ENCODE data around the gene AOPEP.

DNA sequence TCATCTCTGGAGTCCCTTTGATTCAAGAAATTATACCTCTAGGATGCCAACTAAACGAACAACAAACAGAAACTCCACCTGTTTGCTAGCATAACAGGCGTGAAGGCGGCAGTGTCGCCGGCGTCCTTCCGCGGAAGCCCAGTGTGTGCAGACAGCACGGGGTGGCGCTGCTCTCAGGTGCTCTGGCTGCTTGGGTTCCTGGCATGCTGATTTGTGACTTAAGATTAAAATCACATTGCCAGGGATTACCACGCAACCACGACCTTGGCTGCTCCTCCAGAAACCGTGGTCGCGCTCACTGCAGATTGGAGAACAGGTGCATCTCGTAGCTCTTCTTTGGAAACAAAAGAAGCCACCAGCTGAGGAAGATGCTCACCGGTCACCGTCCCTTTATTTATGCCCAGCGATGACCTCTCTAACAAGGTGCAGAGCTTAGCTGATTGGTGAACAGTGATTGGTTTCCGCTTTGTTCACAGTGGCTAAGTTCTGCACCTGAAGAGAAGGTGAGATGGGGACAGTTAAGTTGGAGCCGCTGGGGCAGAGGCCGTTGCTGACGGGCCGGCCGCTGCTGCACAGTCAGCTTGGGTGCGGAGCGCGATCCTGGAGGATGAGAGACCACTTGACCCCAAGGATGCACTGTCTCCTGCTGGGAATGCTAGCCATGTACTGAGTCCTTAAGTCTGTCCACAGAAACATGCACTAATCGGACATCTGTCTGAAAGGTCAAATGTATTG lies 358.7 kb downstream of the AOPEP start:
- TF ChIP-seq, protein P1, sequence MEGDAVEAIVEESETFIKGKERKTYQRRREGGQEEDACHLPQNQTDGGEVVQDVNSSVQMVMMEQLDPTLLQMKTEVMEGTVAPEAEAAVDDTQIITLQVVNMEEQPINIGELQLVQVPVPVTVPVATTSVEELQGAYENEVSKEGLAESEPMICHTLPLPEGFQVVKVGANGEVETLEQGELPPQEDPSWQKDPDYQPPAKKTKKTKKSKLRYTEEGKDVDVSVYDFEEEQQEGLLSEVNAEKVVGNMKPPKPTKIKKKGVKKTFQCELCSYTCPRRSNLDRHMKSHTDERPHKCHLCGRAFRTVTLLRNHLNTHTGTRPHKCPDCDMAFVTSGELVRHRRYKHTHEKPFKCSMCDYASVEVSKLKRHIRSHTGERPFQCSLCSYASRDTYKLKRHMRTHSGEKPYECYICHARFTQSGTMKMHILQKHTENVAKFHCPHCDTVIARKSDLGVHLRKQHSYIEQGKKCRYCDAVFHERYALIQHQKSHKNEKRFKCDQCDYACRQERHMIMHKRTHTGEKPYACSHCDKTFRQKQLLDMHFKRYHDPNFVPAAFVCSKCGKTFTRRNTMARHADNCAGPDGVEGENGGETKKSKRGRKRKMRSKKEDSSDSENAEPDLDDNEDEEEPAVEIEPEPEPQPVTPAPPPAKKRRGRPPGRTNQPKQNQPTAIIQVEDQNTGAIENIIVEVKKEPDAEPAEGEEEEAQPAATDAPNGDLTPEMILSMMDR (IDR thresholded peaks at IDR 0.05; ENCODE audit: insufficient read depth, low read depth, low read length): no peak
- TF ChIP-seq EZH2 (IDR thresholded peaks at IDR 0.05; ENCODE audit: insufficient read depth, low read length): no peak

All from astrocyte (in vitro differentiated cells and primary cell).